ENCODE data around the gene MXI1. TPM values are rescaled to one million over a fixed set of nuclear protein-coding genes. Genes with fewer than 3 reads are reported as not detected.

Gene MXI1
- total and polyA plus RNA-seq, 4 donors, result 64.1 to 90.1 (median 81.6) TPM

DNA sequence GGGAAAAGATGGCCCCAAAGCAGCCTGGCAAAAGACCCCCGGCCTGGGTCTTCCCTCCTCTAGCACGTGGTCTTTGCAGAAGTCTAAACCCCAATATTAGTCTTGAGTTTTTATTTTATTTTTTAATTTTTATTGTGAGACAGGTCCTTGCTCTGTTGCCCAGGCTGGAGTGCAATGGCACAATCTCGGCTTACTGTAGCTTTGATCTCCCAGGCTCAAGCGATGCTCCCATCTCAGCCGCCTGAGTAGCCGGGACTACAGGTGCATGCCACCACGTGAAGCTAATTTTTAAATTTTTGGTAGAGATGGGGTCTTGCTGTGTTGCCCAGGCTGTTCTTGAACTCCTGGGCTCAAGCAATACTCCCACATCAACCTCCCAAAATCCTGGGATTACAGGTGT lies 40.3 kb upstream of the MXI1 start:
- Histone ChIP-seq H3K4me3 (ENCODE audit: low read depth, low read length) (no peak overlapping the region), H3K27ac (ENCODE audit: low read depth, low read length) (no peak overlapping the region), H3K4me1 (ENCODE audit: control insufficient read depth, insufficient read depth, low read length) (peaks cover 17% of the 10 kb centered on the region), H3K27me3 (ENCODE audit: control insufficient read depth, insufficient read depth, low read length) (peaks cover 20% of the 10 kb centered on the region), H3K36me3 (ENCODE audit: control insufficient read depth, insufficient read depth, low read length) (no peaks in the 10 kb centered on the region), H3K9me3 (ENCODE audit: control insufficient read depth, insufficient read depth, low read length) (no peaks in the 10 kb centered on the region)
- DNase-seq (ENCODE audit: low read depth in 4 of 6, low spot score in 6 of 6), result no peak
- 95% methylated on average over 4 of the region's 7 CpGs for WGBS (ENCODE audit: insufficient coverage)

DNA sequence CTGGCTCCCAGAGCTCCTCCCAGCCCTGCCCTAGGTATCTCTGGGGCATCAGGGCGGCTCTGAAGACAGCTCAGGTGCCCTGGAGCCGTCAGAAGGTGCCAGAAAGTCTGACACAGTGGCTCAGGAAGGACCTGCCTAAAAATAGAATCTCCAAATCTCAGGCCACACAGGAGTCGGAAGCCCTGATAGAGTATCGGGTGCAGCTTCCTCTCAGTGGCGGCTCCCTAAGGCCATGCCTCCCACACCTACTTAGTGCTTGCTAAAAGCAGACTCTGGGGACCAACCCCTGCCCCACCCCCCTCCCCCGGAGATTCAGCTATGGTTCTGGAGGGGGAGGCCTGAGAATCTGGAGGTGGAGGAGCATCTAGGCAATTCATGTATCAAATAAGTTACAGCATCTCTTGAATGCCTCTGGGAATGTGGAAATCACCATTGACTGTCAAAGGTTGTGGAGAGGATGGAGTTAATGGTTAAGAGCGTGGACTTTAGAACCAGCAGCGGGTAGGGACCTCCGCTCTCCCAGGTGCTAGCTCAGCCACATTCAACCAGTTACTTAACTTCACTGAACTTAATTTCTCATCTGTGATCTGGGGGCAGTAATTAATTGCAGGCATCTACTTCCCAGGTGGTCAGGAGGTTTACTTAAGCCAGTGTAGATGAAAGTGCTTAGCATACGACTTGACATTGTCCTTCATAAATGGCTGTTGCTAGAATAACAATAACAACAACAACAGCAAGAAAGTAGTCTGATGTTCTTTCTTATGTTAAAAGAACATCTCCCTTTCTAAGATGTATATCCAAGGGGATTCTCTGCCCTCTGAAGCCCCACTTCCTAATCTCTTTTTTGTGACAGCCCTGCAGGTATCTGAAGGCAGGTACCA lies 38.6 kb upstream of the MXI1 start:
- no peak for DNase-seq (ENCODE audit: low read depth in 4 of 6, low spot score in 6 of 6)
- Histone ChIP-seq H3K4me3 (ENCODE audit: low read depth, low read length) (no peak overlapping the region), H3K4me1 (ENCODE audit: control insufficient read depth, insufficient read depth, low read length) (peaks cover 17% of the 10 kb centered on the region), H3K27ac (ENCODE audit: low read depth, low read length) (no peak overlapping the region), H3K9me3 (ENCODE audit: control insufficient read depth, insufficient read depth, low read length) (no peaks in the 10 kb centered on the region), H3K36me3 (ENCODE audit: control insufficient read depth, insufficient read depth, low read length) (no peaks in the 10 kb centered on the region), H3K27me3 (ENCODE audit: control insufficient read depth, insufficient read depth, low read length) (peaks cover 20% of the 10 kb centered on the region)
- 28% methylated on average over 5 of the region's 10 CpGs for WGBS (ENCODE audit: insufficient coverage)

DNA sequence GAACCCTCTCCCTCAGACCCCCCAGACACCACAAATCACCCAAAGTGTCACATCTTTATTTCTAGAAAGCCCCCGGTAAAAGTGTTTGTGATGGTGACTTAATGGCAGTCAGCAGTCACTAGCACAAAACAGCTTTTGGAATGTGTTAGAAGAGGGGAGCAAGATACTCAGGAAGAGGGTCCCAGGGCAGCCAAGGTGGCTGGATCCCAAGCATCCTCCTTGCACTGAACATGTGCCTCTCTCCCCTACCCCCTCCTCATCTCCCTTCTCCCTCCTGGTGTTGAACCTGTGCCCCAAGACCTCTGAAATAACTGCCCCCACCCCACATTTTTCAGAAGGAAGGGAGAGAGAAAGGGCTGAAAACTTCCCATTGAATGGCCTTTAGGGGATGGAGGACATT lies 37.8 kb upstream of the MXI1 start:
- DNase-seq (ENCODE audit: low read depth in 4 of 6, low spot score in 6 of 6), result no peak
- Histone ChIP-seq H3K27me3 (ENCODE audit: control insufficient read depth, insufficient read depth, low read length) (peaks cover 20% of the 10 kb centered on the region), H3K4me3 (ENCODE audit: low read depth, low read length) (no peak overlapping the region), H3K9me3 (ENCODE audit: control insufficient read depth, insufficient read depth, low read length) (no peaks in the 10 kb centered on the region), H3K36me3 (ENCODE audit: control insufficient read depth, insufficient read depth, low read length) (no peaks in the 10 kb centered on the region), H3K27ac (ENCODE audit: low read depth, low read length) (no peak overlapping the region), H3K4me1 (ENCODE audit: control insufficient read depth, insufficient read depth, low read length) (peaks cover 17% of the 10 kb centered on the region)
- 0% methylated on average over 1 of the region's 1 CpG for WGBS (ENCODE audit: insufficient coverage)

DNA sequence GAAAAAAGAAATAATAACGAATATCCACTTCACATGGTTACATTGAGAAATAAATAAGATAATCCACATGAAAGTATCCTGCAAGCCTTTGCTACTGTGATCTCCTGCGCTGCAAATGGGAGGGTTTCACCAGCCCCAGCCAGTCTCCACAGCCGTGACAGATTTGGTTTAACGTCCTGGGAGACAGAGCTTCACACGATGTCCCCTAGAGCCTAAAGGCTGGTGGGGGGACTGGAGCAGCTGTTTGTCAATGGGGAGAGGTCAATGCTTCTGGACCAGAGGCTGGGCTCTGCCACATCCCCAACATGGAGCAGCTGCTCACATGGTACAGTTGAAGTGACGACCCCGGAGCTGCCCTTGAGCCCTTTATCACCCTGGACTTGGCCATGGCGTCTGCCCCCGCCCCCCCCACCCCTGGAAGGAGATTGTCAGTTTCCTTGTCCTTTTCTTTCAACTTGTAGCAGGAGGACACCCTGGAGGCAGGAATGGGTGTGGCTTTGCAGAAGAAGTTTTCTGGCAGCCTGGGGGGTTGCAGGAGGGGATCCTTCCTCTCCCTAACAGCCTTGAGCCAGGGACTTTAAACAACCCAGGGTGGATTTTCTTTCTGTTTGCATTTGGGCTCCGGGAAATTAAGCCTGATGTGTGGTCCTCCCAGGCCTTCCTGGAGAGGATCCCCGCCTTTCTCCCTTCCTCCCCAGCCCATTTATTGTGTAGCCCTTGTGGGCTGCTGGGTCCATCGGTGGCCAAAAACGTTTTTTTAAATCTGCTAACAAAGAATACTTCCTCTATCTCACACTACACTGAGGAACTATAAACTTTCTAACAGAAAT lies 37.0 kb upstream of the MXI1 start:
- WGBS (ENCODE audit: insufficient coverage), result 45% methylated on average over 4 of the region's 13 CpGs
- no peaks in the 10 kb centered on the region for H3K9me3 ChIP-seq (ENCODE audit: control insufficient read depth, insufficient read depth, low read length)
- H3K36me3 ChIP-seq (ENCODE audit: control insufficient read depth, insufficient read depth, low read length), result no peaks in the 10 kb centered on the region
- H3K4me1 ChIP-seq (ENCODE audit: control insufficient read depth, insufficient read depth, low read length), result peaks cover 18% of the 10 kb centered on the region
- H3K27ac ChIP-seq (ENCODE audit: low read depth, low read length), result no peak overlapping the region
- DNase-seq (ENCODE audit: low read depth in 4 of 6, low spot score in 6 of 6), result no peak
- H3K4me3 ChIP-seq (ENCODE audit: low read depth, low read length), result no peak overlapping the region
- peaks cover 20% of the 10 kb centered on the region for H3K27me3 ChIP-seq (ENCODE audit: control insufficient read depth, insufficient read depth, low read length)

DNA sequence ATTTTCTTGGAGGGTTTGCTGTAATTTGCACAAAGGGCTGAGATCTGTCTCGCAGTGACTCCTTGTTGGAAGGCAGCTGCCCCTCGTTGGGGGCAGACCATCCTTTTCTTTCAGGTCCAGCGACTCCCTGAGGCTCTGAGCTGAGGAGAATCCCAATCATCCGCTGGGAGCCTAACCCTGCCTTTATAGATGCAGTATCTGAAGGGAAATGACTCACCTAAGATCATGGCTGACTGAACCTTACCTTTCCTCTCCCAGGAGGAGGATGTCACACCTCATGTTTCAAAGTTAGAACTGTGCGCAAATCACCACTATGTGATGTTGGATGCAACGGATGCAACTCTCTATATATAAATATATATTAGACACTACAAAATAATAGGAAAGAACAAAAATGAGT lies 36.4 kb upstream of the MXI1 start:
- H3K27ac ChIP-seq (ENCODE audit: low read depth, low read length), result no peak overlapping the region
- H3K9me3 ChIP-seq (ENCODE audit: control insufficient read depth, insufficient read depth, low read length), result no peaks in the 10 kb centered on the region
- H3K4me1 ChIP-seq (ENCODE audit: control insufficient read depth, insufficient read depth, low read length), result peaks cover 24% of the 10 kb centered on the region
- no peak overlapping the region for H3K4me3 ChIP-seq (ENCODE audit: low read depth, low read length)
- no peaks in the 10 kb centered on the region for H3K36me3 ChIP-seq (ENCODE audit: control insufficient read depth, insufficient read depth, low read length)
- H3K27me3 ChIP-seq (ENCODE audit: control insufficient read depth, insufficient read depth, low read length), result peaks cover 20% of the 10 kb centered on the region
- DNase-seq (ENCODE audit: low read depth in 4 of 6, low spot score in 6 of 6), result no peak
- 8% methylated on average over 2 of the region's 6 CpGs for WGBS (ENCODE audit: insufficient coverage)

DNA sequence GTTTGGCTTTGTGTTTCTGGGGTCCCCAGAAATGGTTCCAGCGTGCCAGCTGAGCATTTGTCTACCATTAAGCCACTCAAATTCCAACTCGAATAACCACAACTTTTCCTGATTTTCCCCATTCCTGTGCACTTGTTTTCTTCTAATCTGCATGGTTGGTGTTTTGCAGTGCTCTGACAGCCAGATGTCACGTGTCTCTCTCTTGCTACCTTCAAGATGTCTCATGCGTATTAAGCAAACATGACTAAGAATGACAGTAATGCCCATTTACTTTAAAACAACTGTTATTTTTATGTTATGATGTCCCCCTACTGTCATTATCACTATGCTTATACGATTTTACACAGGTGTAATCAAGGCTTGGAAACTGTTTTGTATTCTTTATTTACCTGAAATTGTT lies 35.2 kb upstream of the MXI1 start:
- Histone ChIP-seq H3K4me1 (ENCODE audit: control insufficient read depth, insufficient read depth, low read length) (peaks cover 27% of the 10 kb centered on the region), H3K36me3 (ENCODE audit: control insufficient read depth, insufficient read depth, low read length) (no peaks in the 10 kb centered on the region), H3K27ac (ENCODE audit: low read depth, low read length) (no peak overlapping the region), H3K9me3 (ENCODE audit: control insufficient read depth, insufficient read depth, low read length) (no peaks in the 10 kb centered on the region), H3K4me3 (ENCODE audit: low read depth, low read length) (no peak overlapping the region), H3K27me3 (ENCODE audit: control insufficient read depth, insufficient read depth, low read length) (peaks cover 20% of the 10 kb centered on the region)
- 20% methylated on average over 1 of the region's 5 CpGs for WGBS (ENCODE audit: insufficient coverage)
- DNase-seq (ENCODE audit: low read depth in 4 of 6, low spot score in 6 of 6), result no peak

DNA sequence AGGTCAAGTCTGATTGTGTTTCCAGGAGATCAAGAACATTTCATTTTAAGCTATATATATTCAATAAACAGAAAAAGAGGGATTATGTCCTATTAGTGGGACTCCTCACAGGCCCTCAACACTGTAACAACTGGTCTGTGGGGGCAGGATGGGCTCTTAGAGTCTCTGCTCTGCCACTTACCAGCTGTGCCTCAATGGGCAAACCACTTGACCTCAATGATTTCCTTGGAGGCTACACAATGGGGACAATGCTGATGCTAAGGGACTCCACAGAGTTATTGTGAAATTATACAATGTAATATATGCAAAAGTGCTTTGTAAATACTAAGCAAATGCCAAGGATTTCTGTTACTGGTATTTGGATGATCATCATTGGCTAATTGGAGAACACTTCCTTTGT lies 33.2 kb upstream of the MXI1 start:
- DNase-seq (ENCODE audit: low read depth in 4 of 6, low spot score in 6 of 6), result no peak
- H3K27ac ChIP-seq (ENCODE audit: low read depth, low read length), result no peak overlapping the region
- no peaks in the 10 kb centered on the region for H3K9me3 ChIP-seq (ENCODE audit: control insufficient read depth, insufficient read depth, low read length)
- peaks cover 19% of the 10 kb centered on the region for H3K4me1 ChIP-seq (ENCODE audit: control insufficient read depth, insufficient read depth, low read length)
- H3K36me3 ChIP-seq (ENCODE audit: control insufficient read depth, insufficient read depth, low read length), result no peaks in the 10 kb centered on the region
- no peak overlapping the region for H3K4me3 ChIP-seq (ENCODE audit: low read depth, low read length)
- peaks cover 5% of the 10 kb centered on the region for H3K27me3 ChIP-seq (ENCODE audit: control insufficient read depth, insufficient read depth, low read length)

DNA sequence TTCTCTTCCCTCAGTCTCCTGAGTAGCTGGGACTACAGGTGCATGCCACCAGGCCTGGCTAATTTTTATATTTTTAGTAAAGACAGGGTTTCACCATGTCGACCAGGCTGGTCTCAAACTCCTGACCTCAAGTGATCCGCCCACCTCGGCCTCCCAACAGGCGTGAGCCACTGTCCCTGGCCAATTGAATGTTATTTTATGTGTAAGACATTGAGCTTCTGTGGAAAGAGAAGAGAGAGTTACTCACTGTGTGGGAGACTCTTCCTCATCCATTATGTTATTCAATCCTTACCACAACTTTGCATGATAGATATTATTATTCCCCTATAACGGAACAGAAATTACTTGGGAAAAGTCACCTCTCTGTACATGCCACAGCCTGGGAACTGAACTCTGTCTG lies 32.6 kb upstream of the MXI1 start:
- no peak for DNase-seq (ENCODE audit: low read depth in 4 of 6, low spot score in 6 of 6)
- H3K9me3 ChIP-seq (ENCODE audit: control insufficient read depth, insufficient read depth, low read length), result no peaks in the 10 kb centered on the region
- H3K27me3 ChIP-seq (ENCODE audit: control insufficient read depth, insufficient read depth, low read length), result peaks cover 2% of the 10 kb centered on the region
- 86% methylated on average over 1 of the region's 5 CpGs for WGBS (ENCODE audit: insufficient coverage)
- H3K36me3 ChIP-seq (ENCODE audit: control insufficient read depth, insufficient read depth, low read length), result no peaks in the 10 kb centered on the region
- no peak overlapping the region for H3K4me3 ChIP-seq (ENCODE audit: low read depth, low read length)
- peaks cover 19% of the 10 kb centered on the region for H3K4me1 ChIP-seq (ENCODE audit: control insufficient read depth, insufficient read depth, low read length)
- no peak overlapping the region for H3K27ac ChIP-seq (ENCODE audit: low read depth, low read length)

DNA sequence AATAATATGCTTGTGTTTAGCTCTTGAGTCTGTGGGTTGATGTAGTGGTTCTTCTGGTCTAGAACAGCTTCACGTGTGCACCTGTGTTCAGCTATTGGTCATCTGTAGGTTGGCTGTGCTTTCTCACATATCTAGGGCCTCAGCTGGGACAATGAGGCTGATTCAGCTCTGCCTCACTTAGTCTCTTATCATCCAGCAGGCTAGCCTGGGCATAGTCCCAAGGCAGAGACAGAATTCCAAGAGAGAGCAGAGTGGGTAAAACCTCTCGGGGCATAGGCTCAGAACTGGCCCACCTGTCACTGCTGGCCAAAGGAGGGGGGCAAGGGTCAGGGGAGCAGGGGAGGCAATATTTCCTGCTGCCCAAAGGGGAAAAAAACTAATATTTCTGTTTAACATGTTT lies 32.0 kb upstream of the MXI1 start:
- Histone ChIP-seq H3K4me3 (ENCODE audit: low read depth, low read length) (no peak overlapping the region), H3K36me3 (ENCODE audit: control insufficient read depth, insufficient read depth, low read length) (no peaks in the 10 kb centered on the region), H3K27ac (ENCODE audit: low read depth, low read length) (no peak overlapping the region), H3K27me3 (ENCODE audit: control insufficient read depth, insufficient read depth, low read length) (no peaks in the 10 kb centered on the region), H3K9me3 (ENCODE audit: control insufficient read depth, insufficient read depth, low read length) (no peaks in the 10 kb centered on the region), H3K4me1 (ENCODE audit: control insufficient read depth, insufficient read depth, low read length) (peaks cover 15% of the 10 kb centered on the region)
- DNase-seq (ENCODE audit: low read depth in 4 of 6, low spot score in 6 of 6), result no peak
- 67% methylated on average over 1 of the region's 2 CpGs for WGBS (ENCODE audit: insufficient coverage)
